Prostate gland (tissue), 2 donors: ENCODE results near the gene CSGALNACT2.

Source experiments
- CTCF ChIP-seq, 4 experiments: fragments of 200-600 bp in 2 of 4; fragments of 450-650 bp in 2 of 4; sonication (generic) in 2 of 4; IDR thresholded peaks; 1 replicate in 3 of 4; 2 replicates in 1 of 4; pipeline ENCODE4 v1.5.1; 2016 to 2019; ENCODE audit warnings: antibody characterized with exemption in 4 of 4, mild to moderate bottlenecking in 2 of 4, moderate library complexity in 2 of 4
- POLR2A ChIP-seq: fragments of 450-650 bp; IDR thresholded peaks from one replicate; pipeline ENCODE4 v1.6.1; 2016; ENCODE audit warnings: antibody characterized with exemption, mild to moderate bottlenecking

GRCh38 chr10:43230101-43230908 is 92.1 kb downstream of the CSGALNACT2 start:
- TF ChIP-seq CTCF (IDR thresholded peaks at IDR 0.05), result no peak
- no peak for TF ChIP-seq POLR2A
